ENCODE data around the gene CDK5RAP2. TPM values are rescaled to one million over a fixed set of nuclear protein-coding genes. Genes with fewer than 3 reads are reported as not detected.

CDK5RAP2 gene
- polyA plus RNA-seq, 1 donor (not counting 4 experiments of a cell fraction or from before 2014, with no cell fraction given): 22.4 TPM

DNA sequence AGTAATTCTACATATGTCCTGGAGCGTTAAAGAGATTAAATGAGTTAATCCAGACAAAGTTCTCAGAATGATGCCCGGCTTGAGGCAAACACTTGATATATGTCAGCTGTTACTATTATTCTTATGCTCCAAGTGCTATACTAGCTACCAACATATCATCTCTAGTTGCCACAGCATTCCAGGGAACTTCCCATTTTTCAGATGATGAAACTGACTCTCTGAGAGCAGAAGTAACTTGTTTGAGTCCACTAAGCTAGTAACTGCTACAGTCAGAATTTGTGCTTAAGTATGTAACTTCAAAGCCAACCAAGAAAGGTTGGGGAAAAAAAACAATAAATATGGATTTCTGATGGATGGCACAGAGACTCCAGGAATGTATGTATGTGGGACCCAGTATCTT lies 98.1 kb downstream of the CDK5RAP2 start:
- dilution Hi-C loops (cut with MboI; ENCODE audit: extremely low pct_ligation_motif_present, low sequenced_read_pairs): no loop called here
- Histone ChIP-seq H2AFZ (ENCODE audit: control insufficient read depth, low read length) (no peak overlapping the region), H4K20me1 (ENCODE audit: control insufficient read depth, extremely low read depth, insufficient read depth, low read length) (no peaks in the 10 kb centered on the region), H3K4me1 (ENCODE audit: control insufficient read depth, extremely low read depth, insufficient read depth, low read length) (peaks cover 6% of the 10 kb centered on the region), H3K9ac (ENCODE audit: control insufficient read depth, extremely low read depth, insufficient read depth, low read length) (no peak overlapping the region), H3K9me3 (ENCODE audit: control insufficient read depth, low read depth, low read length) (no peaks in the 10 kb centered on the region), H3K27me3 (ENCODE audit: control insufficient read depth, extremely low read depth, insufficient read depth, low read length) (no peaks in the 10 kb centered on the region), H3K36me3 (ENCODE audit: control insufficient read depth in 2 of 2, extremely low read depth in 1 of 2, insufficient read depth in 2 of 2, low read length in 2 of 2) (peaks cover 9 to 14% of the 10 kb centered on the region in 2 experiments), H3K4me2 (ENCODE audit: control insufficient read depth, extremely low read depth, insufficient read depth, low read depth, low read length) (no peak overlapping the region), H3K79me2 (ENCODE audit: control insufficient read depth, insufficient read depth, low read length) (no peaks in the 10 kb centered on the region), H3K27ac (ENCODE audit: control insufficient read depth, insufficient read depth, low read length) (no peak overlapping the region), H3K4me3 (ENCODE audit: control insufficient read depth in 2 of 3, extremely low read depth in 1 of 3, insufficient read depth in 2 of 3, low read depth in 1 of 3, low read length in 3 of 3) (no peak overlapping the region), H3K9me1 (ENCODE audit: control insufficient read depth, extremely low read depth, insufficient read depth, low read length) (no peaks in the 10 kb centered on the region)
- FAIRE-seq (no peak), DNase-seq (ENCODE audit: low read depth, low spot score) (no peak)
- TF ChIP-seq, protein P1, sequence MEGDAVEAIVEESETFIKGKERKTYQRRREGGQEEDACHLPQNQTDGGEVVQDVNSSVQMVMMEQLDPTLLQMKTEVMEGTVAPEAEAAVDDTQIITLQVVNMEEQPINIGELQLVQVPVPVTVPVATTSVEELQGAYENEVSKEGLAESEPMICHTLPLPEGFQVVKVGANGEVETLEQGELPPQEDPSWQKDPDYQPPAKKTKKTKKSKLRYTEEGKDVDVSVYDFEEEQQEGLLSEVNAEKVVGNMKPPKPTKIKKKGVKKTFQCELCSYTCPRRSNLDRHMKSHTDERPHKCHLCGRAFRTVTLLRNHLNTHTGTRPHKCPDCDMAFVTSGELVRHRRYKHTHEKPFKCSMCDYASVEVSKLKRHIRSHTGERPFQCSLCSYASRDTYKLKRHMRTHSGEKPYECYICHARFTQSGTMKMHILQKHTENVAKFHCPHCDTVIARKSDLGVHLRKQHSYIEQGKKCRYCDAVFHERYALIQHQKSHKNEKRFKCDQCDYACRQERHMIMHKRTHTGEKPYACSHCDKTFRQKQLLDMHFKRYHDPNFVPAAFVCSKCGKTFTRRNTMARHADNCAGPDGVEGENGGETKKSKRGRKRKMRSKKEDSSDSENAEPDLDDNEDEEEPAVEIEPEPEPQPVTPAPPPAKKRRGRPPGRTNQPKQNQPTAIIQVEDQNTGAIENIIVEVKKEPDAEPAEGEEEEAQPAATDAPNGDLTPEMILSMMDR (optimal IDR thresholded peaks at IDR 0.05 in 1 of 3, IDR thresholded peaks at IDR 0.05 in 1 of 3, conservative IDR thresholded peaks at IDR 0.05 in 1 of 3; ENCODE audit: extremely low read depth in 1 of 3, insufficient read depth in 2 of 3, low read length in 3 of 3): no peak
- TF ChIP-seq EZH2 (IDR thresholded peaks at IDR 0.05; ENCODE audit: low read length): no peak

DNA sequence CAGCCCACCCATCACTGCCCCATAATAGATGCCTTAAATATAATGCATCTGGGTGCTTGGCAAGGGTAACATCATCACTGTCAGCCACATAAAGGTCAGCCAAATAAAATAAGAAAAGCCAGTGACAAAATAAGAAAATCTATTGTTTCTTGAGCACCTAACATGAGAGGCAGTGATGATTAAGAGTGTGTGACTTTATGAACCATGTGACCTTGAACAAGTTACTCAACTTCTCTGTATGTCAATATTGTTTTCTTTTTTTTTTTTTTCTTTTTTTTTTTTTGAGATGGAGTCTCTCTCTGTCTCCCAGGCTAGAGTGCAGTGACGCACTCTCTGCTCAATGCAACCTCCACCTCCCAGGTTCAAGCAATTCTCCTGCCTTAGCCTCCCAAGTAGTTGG lies 98.7 kb downstream of the CDK5RAP2 start:
- H3K4me1 ChIP-seq (ENCODE audit: control insufficient read depth, extremely low read depth, insufficient read depth, low read length): peaks cover 6% of the 10 kb centered on the region
- H3K9ac ChIP-seq (ENCODE audit: control insufficient read depth, extremely low read depth, insufficient read depth, low read length): no peak overlapping the region
- no peak overlapping the region for H3K4me2 ChIP-seq (ENCODE audit: control insufficient read depth, extremely low read depth, insufficient read depth, low read depth, low read length)
- no peaks in the 10 kb centered on the region for H3K9me1 ChIP-seq (ENCODE audit: control insufficient read depth, extremely low read depth, insufficient read depth, low read length)
- FAIRE-seq: no peak
- no peaks in the 10 kb centered on the region for H3K27me3 ChIP-seq (ENCODE audit: control insufficient read depth, extremely low read depth, insufficient read depth, low read length)
- dilution Hi-C loops (cut with MboI; ENCODE audit: extremely low pct_ligation_motif_present, low sequenced_read_pairs): no loop called here
- H3K36me3 ChIP-seq (ENCODE audit: control insufficient read depth in 2 of 2, extremely low read depth in 1 of 2, insufficient read depth in 2 of 2, low read length in 2 of 2): peaks cover 11 to 14% of the 10 kb centered on the region in 2 experiments
- no peaks in the 10 kb centered on the region for H3K9me3 ChIP-seq (ENCODE audit: control insufficient read depth, low read depth, low read length)
- no peak overlapping the region for H2AFZ ChIP-seq (ENCODE audit: control insufficient read depth, low read length)
- no peaks in the 10 kb centered on the region for H3K79me2 ChIP-seq (ENCODE audit: control insufficient read depth, insufficient read depth, low read length)
- no peak for DNase-seq (ENCODE audit: low read depth, low spot score)
- no peaks in the 10 kb centered on the region for H4K20me1 ChIP-seq (ENCODE audit: control insufficient read depth, extremely low read depth, insufficient read depth, low read length)
- H3K4me3 ChIP-seq (ENCODE audit: control insufficient read depth in 2 of 3, extremely low read depth in 1 of 3, insufficient read depth in 2 of 3, low read depth in 1 of 3, low read length in 3 of 3): no peak overlapping the region
- no peak overlapping the region for H3K27ac ChIP-seq (ENCODE audit: control insufficient read depth, insufficient read depth, low read length)
- TF ChIP-seq EZH2 (IDR thresholded peaks at IDR 0.05; ENCODE audit: low read length): no peak
- TF ChIP-seq, protein P1 (optimal IDR thresholded peaks at IDR 0.05 in 1 of 3, IDR thresholded peaks at IDR 0.05 in 1 of 3, conservative IDR thresholded peaks at IDR 0.05 in 1 of 3; ENCODE audit: extremely low read depth in 1 of 3, insufficient read depth in 2 of 3, low read length in 3 of 3): no peak
